CD4-positive, alpha-beta T cell treated with Interleukin-15 for 1 hour (primary cell): ENCODE results near the gene NPC2.
"Not testable (repeated sequence)": the region's sequence is repeated elsewhere in the genome, so short reads cannot be mapped to it uniquely, and the experiment has no call there.

Source experiments
- DNase-seq: peaks from one replicate; pipeline ENCODE4 v3.0.0-alpha.2; 2020

Gene NPC2

GRCh38 chr14:74464785-74465184, 28.3 kb downstream of the NPC2 start:
- no peak for DNase-seq

GRCh38 chr14:74463697-74464096, 29.4 kb downstream of the NPC2 start:
- DNase-seq: no peak

- no peak for DNase-seq
Measured at GRCh38 chr14:74462993-74463392, 30.1 kb downstream of the NPC2 start.

GRCh38 chr14:74459976-74460375, 33.1 kb downstream of the NPC2 start:
- DNase-seq: no peak

DNA sequence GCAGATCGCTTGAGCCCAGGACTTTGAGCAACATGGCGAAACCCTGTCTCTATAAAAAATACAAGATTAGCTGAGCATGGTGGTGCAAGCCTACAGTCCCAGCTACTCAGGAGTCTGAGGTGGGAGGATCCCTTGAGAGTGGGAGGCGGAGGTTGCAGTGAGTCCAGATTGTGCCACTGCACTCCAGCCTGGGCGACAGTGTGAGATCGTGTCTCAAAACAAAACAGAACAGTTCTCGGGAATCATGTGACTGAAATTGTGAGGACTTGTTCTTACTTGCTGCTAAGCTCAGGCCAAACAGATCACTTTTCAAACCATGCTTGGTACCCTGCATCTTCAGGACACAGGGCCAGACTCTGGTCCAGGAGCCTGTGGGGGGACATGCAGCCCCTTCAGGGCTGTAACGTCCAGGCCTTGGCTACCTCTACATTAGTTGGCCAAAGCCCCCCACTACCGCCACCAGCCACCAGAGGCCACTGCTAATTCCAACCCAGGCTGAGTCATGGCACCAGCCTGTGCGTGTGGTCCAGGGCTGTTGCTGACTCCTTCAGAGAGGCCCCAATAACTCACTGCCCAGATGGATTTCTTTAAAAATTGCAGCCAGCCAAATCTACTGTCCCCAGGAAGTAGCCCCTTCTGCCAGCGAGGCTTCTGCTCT, 33.7 kb downstream of the NPC2 start:
- DNase-seq: no peak

- no peak for DNase-seq
Measured at GRCh38 chr14:74457565-74457895, 35.6 kb downstream of the NPC2 start.

DNA sequence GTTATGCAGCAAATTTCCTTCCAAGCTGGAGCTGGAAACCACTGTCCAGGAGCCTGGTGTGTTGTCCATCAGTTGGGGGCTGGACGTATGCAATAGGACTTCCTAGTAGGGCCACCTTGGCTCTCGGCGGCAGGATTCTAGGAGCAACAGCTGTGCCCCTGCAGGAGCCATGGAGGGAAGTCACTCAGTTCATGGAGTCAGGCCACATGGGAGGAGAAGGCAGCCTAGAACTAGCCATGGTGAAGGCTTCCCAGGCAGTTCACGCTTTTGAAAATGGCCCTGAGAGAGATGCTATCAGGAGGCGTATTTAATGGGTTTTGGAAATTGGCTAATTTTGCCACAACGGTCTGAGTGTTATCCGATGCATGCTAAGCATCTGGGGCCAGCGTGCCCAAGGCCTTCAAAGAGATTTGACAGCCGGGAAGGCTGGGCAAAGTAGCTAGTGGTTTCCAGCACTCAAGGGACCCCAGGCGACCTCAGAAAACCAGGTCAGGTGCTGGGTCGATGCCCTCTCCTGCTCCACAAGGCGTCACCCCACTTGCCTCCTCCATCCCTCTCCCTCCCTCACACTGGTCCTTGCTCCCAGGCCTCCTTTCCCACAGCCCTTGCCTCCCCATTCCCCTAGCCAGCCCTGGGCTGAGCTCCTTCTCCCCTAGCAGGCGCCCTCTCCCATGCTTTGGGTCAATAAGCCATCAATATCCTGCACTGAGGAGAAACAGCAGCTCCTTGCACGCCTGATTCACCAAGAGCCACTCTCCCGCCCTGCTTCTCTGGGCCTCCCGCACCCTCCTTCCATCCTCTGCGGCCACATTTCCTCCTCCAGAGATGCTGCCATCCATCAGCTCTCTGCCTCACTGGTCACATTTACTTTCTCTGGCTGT, 36.2 kb downstream of the NPC2 start:
- no peak for DNase-seq

DNA sequence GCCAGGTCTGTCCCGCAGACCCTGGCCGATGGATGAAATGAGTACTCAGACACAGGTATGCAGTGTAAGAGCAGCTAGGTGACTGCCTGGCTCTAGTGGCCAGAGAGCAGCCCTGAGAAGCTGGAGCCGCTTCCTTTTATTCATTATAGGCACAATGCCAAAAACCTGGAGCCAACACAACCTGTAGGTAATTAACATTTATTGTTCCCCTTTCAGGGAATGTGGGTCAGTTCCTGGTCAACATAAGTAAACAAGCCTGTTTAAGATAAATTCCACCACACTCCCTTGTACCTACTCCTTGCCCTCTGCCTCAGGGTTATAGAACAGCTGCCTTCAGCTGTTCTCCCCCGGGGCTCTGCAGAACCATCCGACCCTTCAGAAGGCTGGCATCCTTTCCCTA, 38.7 kb downstream of the NPC2 start:
- DNase-seq: not testable (repeated sequence)

DNA sequence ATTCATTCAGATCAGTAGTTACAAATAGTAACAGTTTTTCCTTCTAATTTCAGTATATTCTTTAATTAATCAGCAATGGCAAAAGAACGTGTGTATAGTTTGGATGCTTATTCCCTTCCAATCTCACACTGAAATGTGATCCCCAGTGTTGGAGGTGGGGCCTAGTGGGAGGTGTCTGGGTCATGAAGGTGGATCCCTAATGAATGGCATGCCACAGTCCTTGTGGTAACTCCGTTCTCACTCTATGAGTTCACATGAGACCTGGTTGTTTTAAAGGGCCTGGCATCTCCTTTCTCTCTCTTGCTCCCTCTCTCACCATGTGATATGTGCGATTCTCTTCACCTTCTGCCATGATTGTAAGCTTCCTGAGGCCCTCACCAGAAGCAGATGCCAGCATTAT, 48.2 kb downstream of the NPC2 start:
- DNase-seq: no peak

DNA sequence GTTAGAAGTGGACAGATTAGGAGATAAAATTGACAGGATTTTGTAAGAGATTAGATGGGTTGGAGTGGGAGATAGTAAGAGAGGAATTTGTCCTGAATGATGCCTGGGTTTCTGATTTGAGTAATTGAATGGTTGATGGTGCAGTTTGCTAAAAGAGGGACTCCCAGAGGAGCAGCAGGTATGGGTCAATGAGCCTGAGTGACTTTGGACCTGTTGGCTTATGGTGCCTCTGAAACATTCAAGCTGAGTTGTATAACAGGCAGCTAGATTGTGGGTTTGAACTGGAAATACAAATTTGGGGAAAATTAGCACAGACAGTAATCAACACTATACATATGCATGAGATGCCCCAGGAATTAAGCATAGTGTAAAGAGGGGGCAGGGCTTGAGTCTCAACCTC, 50.3 kb downstream of the NPC2 start:
- no peak for DNase-seq

DNA sequence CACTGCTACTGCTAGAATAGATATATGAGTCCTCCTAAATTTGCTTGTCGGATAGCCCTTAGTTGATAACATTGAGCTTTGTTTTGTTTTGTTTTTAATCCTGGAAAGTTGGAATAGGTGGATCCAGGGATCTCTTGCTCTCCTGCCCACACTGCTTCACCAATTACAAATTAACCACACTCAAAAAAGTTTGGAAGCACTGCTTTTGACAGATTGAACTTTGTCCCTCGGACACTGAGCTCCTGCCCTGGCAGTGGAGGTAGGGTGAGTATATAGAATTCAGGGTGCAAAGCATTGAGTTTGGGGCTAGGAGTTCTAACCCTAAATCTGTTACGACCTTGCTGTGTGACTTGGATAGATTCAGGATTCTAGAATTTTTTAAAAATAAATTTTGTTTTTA, 52.0 kb downstream of the NPC2 start:
- DNase-seq: no peak

DNA sequence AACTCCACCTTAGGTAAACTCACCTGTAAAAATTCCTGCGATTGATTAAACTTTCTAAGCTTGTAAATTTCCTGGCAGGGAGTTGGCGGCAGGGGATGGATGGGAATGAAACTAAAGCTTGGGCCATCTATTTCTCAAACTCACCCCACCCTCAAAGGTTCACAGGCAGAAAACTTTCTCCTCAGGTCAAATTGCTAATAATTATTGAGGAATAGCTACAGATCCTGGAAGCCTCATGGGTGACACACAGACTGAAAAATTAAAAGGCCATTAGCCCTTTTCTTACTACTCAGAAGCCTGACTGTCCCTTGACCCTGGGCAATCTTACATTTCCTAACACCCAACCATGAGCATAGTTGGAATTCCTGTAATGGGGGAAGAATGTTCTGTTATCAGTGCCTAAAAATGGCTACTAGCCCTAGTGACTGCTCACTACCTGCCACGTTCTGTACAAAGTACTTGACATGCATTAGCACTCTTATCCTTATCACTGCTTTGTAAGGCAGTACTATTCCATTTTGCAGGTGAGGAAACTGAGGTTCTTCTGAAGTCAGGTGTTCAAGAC, 54.7 kb downstream of the NPC2 start:
- no peak for DNase-seq

DNA sequence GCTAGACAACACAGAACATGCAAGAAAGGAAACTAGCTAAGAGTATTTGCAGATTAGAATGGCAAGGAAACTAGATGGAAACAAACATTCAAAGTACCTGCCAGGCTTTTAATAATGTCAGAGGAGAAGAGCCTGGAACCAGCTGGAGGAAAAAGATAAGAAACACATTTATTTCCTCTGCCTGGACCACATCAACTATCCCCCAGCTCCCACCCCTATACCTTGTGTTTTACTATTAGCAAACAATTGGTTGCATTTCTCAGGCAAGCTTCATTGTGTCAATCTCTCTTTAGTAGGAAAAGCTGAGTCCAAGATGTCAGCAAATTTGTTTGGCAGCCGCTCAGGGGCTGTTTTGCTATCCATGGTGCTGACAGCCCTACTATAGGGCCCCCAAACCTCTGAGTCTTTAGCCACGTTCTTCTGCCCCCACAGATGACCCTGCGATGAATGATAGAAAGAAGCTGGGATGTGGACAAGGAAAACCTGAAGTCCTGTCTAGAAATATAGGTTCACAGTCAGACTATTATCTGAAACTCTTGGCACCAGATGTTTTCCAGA, 55.5 kb downstream of the NPC2 start:
- DNase-seq: no peak

DNA sequence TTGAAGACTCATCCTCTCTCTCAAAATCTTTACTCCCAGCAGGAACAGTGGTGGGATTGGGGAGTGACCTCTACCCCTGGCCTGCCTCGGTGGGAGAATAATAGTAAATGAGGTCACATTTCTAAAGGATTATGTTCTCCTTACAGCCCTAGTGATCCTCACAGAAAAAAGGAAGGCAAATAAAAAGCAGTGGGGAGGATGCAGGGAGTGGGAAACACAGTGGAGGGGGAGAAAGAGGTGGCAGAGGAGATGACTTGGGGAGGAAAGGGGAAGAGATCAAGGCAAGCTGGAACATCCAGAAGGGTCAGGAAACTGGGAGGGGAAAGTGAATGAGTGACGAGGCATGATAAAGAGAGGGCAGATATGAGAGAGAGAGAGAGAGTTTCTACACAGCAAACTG, 58.8 kb downstream of the NPC2 start:
- no peak for DNase-seq

DNA sequence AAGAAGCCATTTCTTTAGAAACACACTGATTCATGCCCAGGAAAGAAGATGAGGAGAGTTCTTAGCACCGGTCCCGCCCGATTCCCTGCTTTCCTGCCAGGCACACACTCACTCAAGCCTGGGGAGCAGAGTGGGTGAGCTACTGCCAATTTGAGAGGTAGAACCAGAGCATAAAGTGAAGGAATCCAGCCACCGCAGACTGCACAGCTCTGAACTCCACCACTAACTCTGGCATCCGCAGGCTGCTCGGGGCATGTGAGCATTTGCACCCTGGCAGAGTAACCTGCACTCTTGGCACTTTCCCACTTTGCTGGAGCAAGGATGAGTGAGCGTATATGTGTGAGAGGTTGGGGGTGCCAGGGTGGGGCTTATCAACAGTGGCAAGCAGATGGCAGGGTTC, 63.1 kb downstream of the NPC2 start:
- no peak for DNase-seq
